ENCODE data around the gene LAMA5.

DNA sequence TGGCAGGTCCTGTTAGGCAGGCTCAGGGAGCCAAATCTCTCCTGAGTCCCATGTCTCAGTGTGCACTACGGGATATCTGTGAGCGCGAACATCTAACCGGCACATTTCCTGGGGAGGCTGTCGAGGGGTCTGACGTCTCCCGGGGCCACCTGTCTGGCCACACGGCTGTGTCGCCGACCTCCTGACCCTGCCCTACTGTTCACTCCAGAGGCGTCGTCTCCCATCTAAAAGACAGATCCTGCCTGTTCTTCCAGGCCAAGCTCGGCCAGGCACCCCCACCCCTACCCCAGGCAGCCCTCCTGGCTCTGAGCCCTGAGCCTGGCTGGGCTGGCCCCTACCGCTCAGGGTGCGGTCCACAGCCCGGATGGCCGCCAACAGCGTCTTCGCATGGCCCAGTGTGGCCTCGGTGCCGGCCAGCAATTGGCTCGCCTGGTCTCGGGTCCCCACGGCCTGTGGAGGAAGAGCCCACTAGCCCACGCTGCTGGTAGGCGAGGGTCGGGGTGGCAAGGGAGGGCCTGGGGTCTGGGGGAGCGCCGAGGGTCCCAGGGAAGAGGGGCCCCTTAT lies 47.7 kb downstream of the LAMA5 start:
- TF ChIP-seq, protein P1, sequence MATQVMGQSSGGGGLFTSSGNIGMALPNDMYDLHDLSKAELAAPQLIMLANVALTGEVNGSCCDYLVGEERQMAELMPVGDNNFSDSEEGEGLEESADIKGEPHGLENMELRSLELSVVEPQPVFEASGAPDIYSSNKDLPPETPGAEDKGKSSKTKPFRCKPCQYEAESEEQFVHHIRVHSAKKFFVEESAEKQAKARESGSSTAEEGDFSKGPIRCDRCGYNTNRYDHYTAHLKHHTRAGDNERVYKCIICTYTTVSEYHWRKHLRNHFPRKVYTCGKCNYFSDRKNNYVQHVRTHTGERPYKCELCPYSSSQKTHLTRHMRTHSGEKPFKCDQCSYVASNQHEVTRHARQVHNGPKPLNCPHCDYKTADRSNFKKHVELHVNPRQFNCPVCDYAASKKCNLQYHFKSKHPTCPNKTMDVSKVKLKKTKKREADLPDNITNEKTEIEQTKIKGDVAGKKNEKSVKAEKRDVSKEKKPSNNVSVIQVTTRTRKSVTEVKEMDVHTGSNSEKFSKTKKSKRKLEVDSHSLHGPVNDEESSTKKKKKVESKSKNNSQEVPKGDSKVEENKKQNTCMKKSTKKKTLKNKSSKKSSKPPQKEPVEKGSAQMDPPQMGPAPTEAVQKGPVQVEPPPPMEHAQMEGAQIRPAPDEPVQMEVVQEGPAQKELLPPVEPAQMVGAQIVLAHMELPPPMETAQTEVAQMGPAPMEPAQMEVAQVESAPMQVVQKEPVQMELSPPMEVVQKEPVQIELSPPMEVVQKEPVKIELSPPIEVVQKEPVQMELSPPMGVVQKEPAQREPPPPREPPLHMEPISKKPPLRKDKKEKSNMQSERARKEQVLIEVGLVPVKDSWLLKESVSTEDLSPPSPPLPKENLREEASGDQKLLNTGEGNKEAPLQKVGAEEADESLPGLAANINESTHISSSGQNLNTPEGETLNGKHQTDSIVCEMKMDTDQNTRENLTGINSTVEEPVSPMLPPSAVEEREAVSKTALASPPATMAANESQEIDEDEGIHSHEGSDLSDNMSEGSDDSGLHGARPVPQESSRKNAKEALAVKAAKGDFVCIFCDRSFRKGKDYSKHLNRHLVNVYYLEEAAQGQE (IDR thresholded peaks at IDR 0.05; ENCODE audit: insufficient read depth in 1 of 2, low read depth in 2 of 2, low read length in 2 of 2) = no peak
- no peak for TF ChIP-seq TAF1 (IDR thresholded peaks at IDR 0.05; ENCODE audit: borderline replicate concordance, insufficient read depth, low read length)
- TF ChIP-seq POLR2AphosphoS5 (IDR thresholded peaks at IDR 0.05; ENCODE audit: low read depth, low read length) = no peak
- no peak for TF ChIP-seq SIN3A (IDR thresholded peaks at IDR 0.05; ENCODE audit: borderline replicate concordance, insufficient read depth, low read length)

Data from PFSK-1 (cell line).